OCI-LY7 (cell line): Measurements from ENCODE around the gene EXOC4. TPM values are rescaled to one million over a fixed set of nuclear protein-coding genes. Genes with fewer than 3 reads are reported as not detected.

Experiments
- BruUV-seq: library from RNA; stranded (reverse); fragments of 400-500 nt; replicated peaks from 2 replicates; lab custom pipeline; 2021; lab: Mats Ljungman, UMichigan
- CTCF ChIA-PET: fragments of 300-600 bp; sonication (Branson Sonifier 250); formaldehyde crosslinking; loops from one replicate; lab custom pipeline; 2022; ENCODE audit warnings: antibody characterized with exemption; ENCODE audit not compliant: unreplicated experiment; lab: Charles Lee
- POLR2A ChIA-PET: fragments of 300-600 bp; sonication (Branson Sonifier 250); formaldehyde crosslinking; loops from one replicate; lab custom pipeline; 2022; ENCODE audit warnings: antibody characterized with exemption; lab: Charles Lee
- DNase-seq: peaks from one replicate; pipeline ENCODE4 v3.0.0-alpha.2; 2015; ENCODE audit warnings: low spot score
- H2AFZ ChIP-seq: fragments of 200-600 bp; sonication (generic), shearing (Covaris generic); 2 replicates; pipeline ENCODE4 v1.6.1; 2014; ENCODE audit warnings: mild to moderate bottlenecking, antibody characterized with exemption, low read length, moderate library complexity
- H3K27ac ChIP-seq: fragments of 200-600 bp; sonication (generic); 2 replicates; pipeline ENCODE4 v1.5.1; 2014; ENCODE audit warnings: mixed run types, low read depth, mild to moderate bottlenecking, moderate library complexity, low read length, inconsistent platforms; ENCODE audit not compliant: poor library complexity, severe bottlenecking
- H3K36me3 ChIP-seq: fragments of 200-600 bp; sonication (generic); 2 replicates; pipeline ENCODE4 v1.6.1; 2014; ENCODE audit warnings: mild to moderate bottlenecking, antibody characterized with exemption, low read length, moderate library complexity, mixed read lengths; ENCODE audit not compliant: insufficient read depth
- H3K4me1 ChIP-seq: fragments of 200-600 bp; sonication (generic); 2 replicates; pipeline ENCODE4 v1.5.1; 2014; ENCODE audit warnings: mild to moderate bottlenecking, low read length; ENCODE audit not compliant: insufficient read depth, poor library complexity, severe bottlenecking
- H3K4me2 ChIP-seq: fragments of 200-600 bp; sonication (generic); 2 replicates; pipeline ENCODE4 v1.6.1; 2014; ENCODE audit warnings: mild to moderate bottlenecking, low read length
- H3K4me3 ChIP-seq: fragments of 200-600 bp; sonication (generic); 2 replicates; pipeline ENCODE4 v1.5.1; 2014; ENCODE audit warnings: mild to moderate bottlenecking, low read depth, low read length; ENCODE audit not compliant: poor library complexity, severe bottlenecking
- H3K79me2 ChIP-seq: fragments of 200-600 bp; sonication (generic); 2 replicates; pipeline ENCODE4 v1.6.1; 2016; ENCODE audit warnings: low read depth, mild to moderate bottlenecking, low read length, moderate library complexity, mixed read lengths; ENCODE audit not compliant: insufficient read depth
- H3K9me2 ChIP-seq: fragments of 200-600 bp; sonication (generic); 2 replicates; pipeline ENCODE4 v1.6.1; 2016; ENCODE audit warnings: mild to moderate bottlenecking, low read length, mixed read lengths; ENCODE audit not compliant: insufficient read depth
- H3K9me3 ChIP-seq: fragments of 200-600 bp; sonication (generic); 2 replicates; pipeline ENCODE4 v1.6.1; 2014; ENCODE audit warnings: mild to moderate bottlenecking, mixed run types, low read length, mixed read lengths
- H4K20me1 ChIP-seq: fragments of 200-600 bp; sonication (generic); 2 replicates; pipeline ENCODE4 v1.6.1; 2014; ENCODE audit warnings: mild to moderate bottlenecking, antibody characterized with exemption, low read length, moderate library complexity, mixed read lengths; ENCODE audit not compliant: insufficient read depth
- EZH2phosphoT487 ChIP-seq: fragments of 200-600 bp; sonication (generic); IDR thresholded peaks from 2 replicates; pipeline ENCODE4 v1.6.1; 2018; ENCODE audit warnings: low read depth, borderline replicate concordance, mild to moderate bottlenecking, mixed run types, antibody characterized with exemption, low read length, moderate library complexity, mixed read lengths
- intact Hi-C: fragments of 100-400 bp; cut with micrococcal nuclease; formaldehyde crosslinking; loops from one replicate; pipeline ENCODE4 v1.10.0; 2022; ENCODE audit not compliant: unreplicated experiment
- total RNA-seq, 2 experiments: library from RNA; depleted of rRNA in 1 of 2; stranded (reverse); fragments of >200 nt in 1 of 2; shearing (Covaris generic) in 1 of 2; gene quantifications; 2 replicates each; pipeline ENCODE4 v1.2.3, GENCODE V29; 2014 to 2022
- TF ChIP-seq, protein P1 (sequence below): fragments of 200-600 bp; sonication (generic); conservative IDR thresholded peaks from 2 replicates; pipeline ENCODE4 v1.5.1; 2014; ENCODE audit warnings: mild to moderate bottlenecking, antibody characterized with exemption, low read length, moderate library complexity, mixed read lengths

Gene EXOC4
- total RNA-seq, 2 experiments from 2014 or later: 75.1 to 93.2 TPM

DNA sequence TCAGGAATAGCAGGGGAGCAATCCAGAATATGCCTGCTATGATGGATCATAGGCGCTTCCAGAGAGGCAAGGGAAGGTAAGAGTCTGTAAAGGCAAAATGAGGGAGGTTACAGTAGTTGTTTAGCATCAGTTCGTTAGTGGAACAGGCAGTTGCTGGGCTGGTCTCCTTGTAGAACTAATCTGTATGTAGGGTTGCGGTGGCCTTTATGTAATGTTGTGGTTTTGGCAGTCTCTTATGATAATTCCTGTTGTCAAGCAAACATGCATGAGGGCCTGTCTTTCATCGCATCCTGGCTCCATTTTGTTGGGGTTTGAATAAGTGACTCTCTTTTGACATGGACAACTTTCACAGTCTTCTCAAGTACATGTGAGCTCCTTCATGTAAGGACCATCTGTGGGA lies 446.5 kb downstream of the EXOC4 start:
- POLR2A ChIA-PET: interaction anchor here (0.6 to 1.4 kb wide), 4 partner anchors 13 to 1159 kb away, joined by 3 to 4 read pairs (median 4); no protein-coding TSS in a partner anchor
- BruUV-seq: no TSS peak
- no peak overlapping the region for H3K27ac ChIP-seq
- 0 out of 2 replicates have a peak, but pooled peaks cover 3% of the 10 kb centered on the region for H4K20me1 ChIP-seq
- TF ChIP-seq EZH2phosphoT487: no peak
- TF ChIP-seq, protein P1, sequence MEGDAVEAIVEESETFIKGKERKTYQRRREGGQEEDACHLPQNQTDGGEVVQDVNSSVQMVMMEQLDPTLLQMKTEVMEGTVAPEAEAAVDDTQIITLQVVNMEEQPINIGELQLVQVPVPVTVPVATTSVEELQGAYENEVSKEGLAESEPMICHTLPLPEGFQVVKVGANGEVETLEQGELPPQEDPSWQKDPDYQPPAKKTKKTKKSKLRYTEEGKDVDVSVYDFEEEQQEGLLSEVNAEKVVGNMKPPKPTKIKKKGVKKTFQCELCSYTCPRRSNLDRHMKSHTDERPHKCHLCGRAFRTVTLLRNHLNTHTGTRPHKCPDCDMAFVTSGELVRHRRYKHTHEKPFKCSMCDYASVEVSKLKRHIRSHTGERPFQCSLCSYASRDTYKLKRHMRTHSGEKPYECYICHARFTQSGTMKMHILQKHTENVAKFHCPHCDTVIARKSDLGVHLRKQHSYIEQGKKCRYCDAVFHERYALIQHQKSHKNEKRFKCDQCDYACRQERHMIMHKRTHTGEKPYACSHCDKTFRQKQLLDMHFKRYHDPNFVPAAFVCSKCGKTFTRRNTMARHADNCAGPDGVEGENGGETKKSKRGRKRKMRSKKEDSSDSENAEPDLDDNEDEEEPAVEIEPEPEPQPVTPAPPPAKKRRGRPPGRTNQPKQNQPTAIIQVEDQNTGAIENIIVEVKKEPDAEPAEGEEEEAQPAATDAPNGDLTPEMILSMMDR: no peak
- H3K9me3 ChIP-seq: no peaks in the 10 kb centered on the region
- CTCF ChIA-PET: no interaction called here
- H2AFZ ChIP-seq: no peak overlapping the region
- no peaks in the 10 kb centered on the region for H3K79me2 ChIP-seq
- no peaks in the 10 kb centered on the region for H3K4me1 ChIP-seq
- H3K4me3 ChIP-seq: no peak overlapping the region
- no peaks in the 10 kb centered on the region for H3K36me3 ChIP-seq
- H3K9me2 ChIP-seq: no peaks in the 10 kb centered on the region
- no peak for DNase-seq
- no peak overlapping the region for H3K4me2 ChIP-seq
- intact Hi-C loops: no loop called here

GRCh38 chr7:133702078-133702477 lies 449.2 kb downstream of the EXOC4 start:
- no peaks in the 10 kb centered on the region for H3K36me3 ChIP-seq
- H2AFZ ChIP-seq: no peak overlapping the region
- no TSS peak for BruUV-seq
- DNase-seq: no peak
- ChIA-PET POLR2A (interaction anchor here (0.7 kb wide), 1 partner anchor 64 kb away, joined by 4 read pairs; no protein-coding TSS in a partner anchor), CTCF (no interaction called here)
- no peak overlapping the region for H3K4me3 ChIP-seq
- H3K27ac ChIP-seq: no peak overlapping the region
- no peak overlapping the region for H3K4me2 ChIP-seq
- TF ChIP-seq, protein P1: no peak
- no peak for TF ChIP-seq EZH2phosphoT487
- H3K9me2 ChIP-seq: no peaks in the 10 kb centered on the region
- no peaks in the 10 kb centered on the region for H3K9me3 ChIP-seq
- intact Hi-C loops: no loop called here
- no peaks in the 10 kb centered on the region for H4K20me1 ChIP-seq
- no peaks in the 10 kb centered on the region for H3K4me1 ChIP-seq
- no peaks in the 10 kb centered on the region for H3K79me2 ChIP-seq

DNA sequence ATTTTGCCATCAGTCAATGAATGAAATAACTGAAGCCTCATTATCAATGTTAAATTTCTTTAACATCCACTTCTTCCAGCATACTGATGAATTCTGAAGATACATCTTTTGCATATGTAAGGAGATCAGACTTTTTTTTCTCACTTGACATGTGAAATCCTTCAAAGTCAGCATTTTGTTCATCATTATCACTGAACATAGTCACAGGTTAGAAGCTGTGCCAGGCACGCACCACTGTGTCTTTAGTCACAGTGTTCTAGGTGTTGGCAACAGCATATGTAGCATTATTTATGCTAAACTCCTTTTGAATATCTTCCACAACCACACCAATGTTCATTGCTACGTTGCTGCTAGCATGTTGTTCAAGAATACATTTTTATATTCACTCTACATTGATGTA lies 450.1 kb downstream of the EXOC4 start:
- Histone ChIP-seq H3K79me2 (no peaks in the 10 kb centered on the region), H3K9me2 (no peaks in the 10 kb centered on the region), H2AFZ (no peak overlapping the region), H4K20me1 (no peaks in the 10 kb centered on the region), H3K36me3 (no peaks in the 10 kb centered on the region), H3K27ac (no peak overlapping the region), H3K4me3 (no peak overlapping the region), H3K9me3 (no peaks in the 10 kb centered on the region), H3K4me1 (no peaks in the 10 kb centered on the region), H3K4me2 (no peak overlapping the region)
- CTCF ChIA-PET: no interaction called here
- intact Hi-C loops: no loop called here
- POLR2A ChIA-PET: no interaction called here
- TF ChIP-seq, protein P1: no peak
- no peak for TF ChIP-seq EZH2phosphoT487
- no peak for DNase-seq
- BruUV-seq: no TSS peak
